ENCODE data around the gene SPRYD3.

Gene SPRYD3

DNA sequence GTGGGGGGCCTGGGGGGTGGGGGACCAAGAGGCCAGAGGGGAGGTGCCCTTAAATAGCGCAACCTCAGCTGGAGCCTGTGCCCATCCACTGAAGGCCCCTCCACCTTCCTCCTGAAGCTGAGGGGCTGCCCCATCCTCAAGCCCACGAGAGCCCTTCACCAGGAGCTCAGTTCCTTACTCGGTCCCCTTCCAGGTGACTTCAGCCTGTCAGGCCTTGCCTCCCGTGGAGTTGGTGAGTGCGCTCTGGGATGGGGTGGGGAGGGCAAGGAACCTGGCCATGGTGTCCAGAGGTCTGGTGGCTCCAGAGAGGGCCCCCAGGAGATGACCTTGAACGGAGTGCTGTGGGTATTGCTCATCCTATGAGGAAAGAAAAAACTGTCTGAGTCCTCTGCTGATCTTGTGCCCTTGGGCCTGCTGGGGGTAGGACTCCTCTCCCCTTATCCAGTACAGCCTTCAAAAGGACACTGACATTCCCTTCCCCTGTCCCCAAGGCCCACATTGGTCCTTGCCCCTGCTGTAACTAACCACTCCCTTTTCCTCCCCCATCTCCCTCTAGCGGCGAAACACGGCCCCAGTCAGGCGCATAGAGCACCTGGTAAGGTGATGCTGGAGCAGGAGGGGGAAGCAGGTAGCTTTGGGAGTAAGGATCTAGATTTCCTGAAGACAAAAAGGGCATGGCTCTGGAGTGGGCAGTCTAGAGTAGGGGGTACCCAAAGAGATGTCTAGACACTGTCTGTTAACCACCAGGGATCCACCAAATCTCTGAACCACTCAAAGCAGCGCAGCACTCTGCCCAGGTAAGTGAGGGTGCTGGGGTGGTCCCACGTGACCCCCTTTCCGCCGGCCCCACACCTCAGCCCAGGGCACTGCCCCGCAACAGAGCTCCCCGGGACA lies 25.7 kb downstream of the SPRYD3 start:
- POLR2A ChIA-PET (ENCODE audit: low non-redundant PET), result interaction anchor here (0.6 kb wide), 1 partner anchor 46 kb away, joined by 7 read pairs; no protein-coding TSS in a partner anchor
- TF ChIP-seq, protein P1, sequence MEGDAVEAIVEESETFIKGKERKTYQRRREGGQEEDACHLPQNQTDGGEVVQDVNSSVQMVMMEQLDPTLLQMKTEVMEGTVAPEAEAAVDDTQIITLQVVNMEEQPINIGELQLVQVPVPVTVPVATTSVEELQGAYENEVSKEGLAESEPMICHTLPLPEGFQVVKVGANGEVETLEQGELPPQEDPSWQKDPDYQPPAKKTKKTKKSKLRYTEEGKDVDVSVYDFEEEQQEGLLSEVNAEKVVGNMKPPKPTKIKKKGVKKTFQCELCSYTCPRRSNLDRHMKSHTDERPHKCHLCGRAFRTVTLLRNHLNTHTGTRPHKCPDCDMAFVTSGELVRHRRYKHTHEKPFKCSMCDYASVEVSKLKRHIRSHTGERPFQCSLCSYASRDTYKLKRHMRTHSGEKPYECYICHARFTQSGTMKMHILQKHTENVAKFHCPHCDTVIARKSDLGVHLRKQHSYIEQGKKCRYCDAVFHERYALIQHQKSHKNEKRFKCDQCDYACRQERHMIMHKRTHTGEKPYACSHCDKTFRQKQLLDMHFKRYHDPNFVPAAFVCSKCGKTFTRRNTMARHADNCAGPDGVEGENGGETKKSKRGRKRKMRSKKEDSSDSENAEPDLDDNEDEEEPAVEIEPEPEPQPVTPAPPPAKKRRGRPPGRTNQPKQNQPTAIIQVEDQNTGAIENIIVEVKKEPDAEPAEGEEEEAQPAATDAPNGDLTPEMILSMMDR (conservative IDR thresholded peaks at IDR 0.05; ENCODE audit: low read depth), result peak; percentile 68
- DNase-seq (ENCODE audit: low spot score), result no peak
- CTCF ChIA-PET, result interaction anchor here (0.6 to 3.4 kb wide), 21 partner anchors 8 to 1021 kb away, joined by 3 to 32 read pairs (median 4); partner anchors contain the start of gene SOAT2
- peak overlapping the region; percentile 99 for H3K27ac ChIP-seq

GRCh38 chr12:53052419-53053217 lies 26.6 kb downstream of the SPRYD3 start:
- peak overlapping the region; percentile 99 for H3K27ac ChIP-seq
- no peak for DNase-seq (ENCODE audit: low spot score)
- TF ChIP-seq, protein P1 (conservative IDR thresholded peaks at IDR 0.05; ENCODE audit: low read depth), result no peak
- ChIA-PET POLR2A (ENCODE audit: low non-redundant PET) (no interaction called here), CTCF (interaction anchor here (0.6 to 3.4 kb wide), 6 partner anchors 9 to 158 kb away, joined by 3 to 32 read pairs (median 4); no protein-coding TSS in a partner anchor)

GRCh38 chr12:53051881-53052412 lies 27.2 kb downstream of the SPRYD3 start:
- POLR2A ChIA-PET (ENCODE audit: low non-redundant PET), result no interaction called here

GRCh38 chr12:53051058-53051880 lies 27.9 kb downstream of the SPRYD3 start:
- ChIA-PET POLR2A (ENCODE audit: low non-redundant PET) (no interaction called here), CTCF (no interaction called here)
- DNase-seq (ENCODE audit: low spot score), result no peak
- TF ChIP-seq, protein P1 (conservative IDR thresholded peaks at IDR 0.05; ENCODE audit: low read depth), result no peak
- peak overlapping the region; percentile 99 for H3K27ac ChIP-seq

More at GRCh38 chr12:53051881-53052412, 27.2 kb downstream of the SPRYD3 start:
- H3K27ac ChIP-seq, result peak overlapping the region; percentile 99
- TF ChIP-seq, protein P1 (conservative IDR thresholded peaks at IDR 0.05; ENCODE audit: low read depth), result no peak
- DNase-seq (ENCODE audit: low spot score), result no peak
- CTCF ChIA-PET, result no interaction called here

DNA sequence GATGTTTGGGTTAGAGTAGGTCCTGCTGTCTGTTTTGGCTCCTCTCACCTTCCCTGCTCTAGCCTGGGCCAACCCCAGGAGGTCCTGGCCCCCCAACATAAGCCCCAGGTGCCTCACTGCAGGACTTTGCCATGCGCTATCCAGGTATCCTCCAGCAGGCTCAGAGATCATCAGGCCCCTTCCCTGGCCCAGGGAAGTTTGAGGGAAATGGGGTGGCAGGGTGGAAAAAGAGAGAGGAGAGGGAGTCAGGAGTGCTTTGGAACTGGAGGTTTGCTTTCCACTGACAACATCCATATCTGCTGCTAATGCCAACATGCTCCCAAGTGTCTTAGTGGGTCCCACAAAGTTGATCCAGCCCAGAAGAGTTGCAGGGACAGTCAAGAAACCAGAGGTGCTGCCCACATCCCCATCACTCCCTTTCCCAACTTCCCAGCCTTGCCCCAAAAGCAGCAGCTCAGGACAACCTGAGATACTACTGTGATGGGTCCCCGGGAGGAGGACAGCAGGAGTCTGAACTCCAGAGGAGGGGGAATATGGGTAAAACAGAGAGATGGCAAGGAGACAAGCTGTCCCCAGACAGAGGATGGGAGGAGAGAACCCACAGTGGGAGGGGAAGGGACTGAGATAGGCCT lies 28.6 kb downstream of the SPRYD3 start:
- TF ChIP-seq, protein P1 (conservative IDR thresholded peaks at IDR 0.05; ENCODE audit: low read depth), result no peak
- POLR2A ChIA-PET (ENCODE audit: low non-redundant PET), result no interaction called here
- peak overlapping the region; percentile 99 for H3K27ac ChIP-seq
- no peak for DNase-seq (ENCODE audit: low spot score)
- CTCF ChIA-PET, result no interaction called here
